Panc1 (cell line): ENCODE measurements around the gene LINC00237. TPM values are rescaled to one million over a fixed set of nuclear protein-coding genes. Genes with fewer than 3 reads are reported as not detected.

Source experiments
- ATAC-seq: fragments of 200-7000 bp; cut with Tn5 transposase; 2 replicates; pipeline ENCODE4 v1.9.1; 2020; ENCODE audit warnings: mild to moderate bottlenecking, moderate library complexity
- BruUV-seq: library from RNA; stranded (reverse); fragments of 400-500 nt; replicated peaks from 2 replicates; lab custom pipeline; 2021; lab: Mats Ljungman, UMichigan
- CTCF ChIA-PET: fragments of 300-600 bp; sonication (Branson Sonifier 250); formaldehyde crosslinking; loops from one replicate; lab custom pipeline; 2022; ENCODE audit warnings: antibody characterized with exemption; lab: Charles Lee
- POLR2A ChIA-PET: fragments of 300-600 bp; sonication (Branson Sonifier 250); formaldehyde crosslinking; loops from one replicate; lab custom pipeline; 2022; ENCODE audit warnings: antibody characterized with exemption; lab: Charles Lee
- DNase-seq: peaks from one replicate; pipeline ENCODE4 v3.0.0-alpha.2; 2010; ENCODE audit warnings: low read depth, low spot score
- H3K27ac ChIP-seq: 2 replicates; pipeline ENCODE4 v1.5.1; 2011; ENCODE audit warnings: mild to moderate bottlenecking, low read length, inconsistent platforms
- H3K27me3 ChIP-seq: fragments of 200-500 bp; sonication (Bioruptor generic); 2 replicates; pipeline ENCODE4 v1.6.0; 2014; ENCODE audit warnings: low read length, inconsistent platforms; ENCODE audit not compliant: control insufficient read depth, insufficient read depth
- H3K36me3 ChIP-seq: fragments of 200-500 bp; sonication (Bioruptor generic); 2 replicates; pipeline ENCODE4 v1.5.1; 2014; ENCODE audit warnings: inconsistent platforms, mild to moderate bottlenecking, low read length, moderate library complexity; ENCODE audit not compliant: control insufficient read depth, insufficient read depth
- H3K4me1 ChIP-seq: 2 replicates; pipeline ENCODE4 v1.5.1; 2011; ENCODE audit warnings: inconsistent platforms, mild to moderate bottlenecking, low read length, moderate library complexity; ENCODE audit not compliant: control insufficient read depth, insufficient read depth
- H3K4me3 ChIP-seq, 2 experiments: 2 replicates each; pipeline ENCODE4 v1.5.1; 2011 to 2012; ENCODE audit warnings: low read depth in 2 of 2, low read length in 2 of 2, mild to moderate bottlenecking in 2 of 2, inconsistent platforms in 1 of 2, moderate library complexity in 1 of 2
- H3K9me3 ChIP-seq: fragments of 200-500 bp; sonication (Bioruptor generic); 2 replicates; pipeline ENCODE4 v1.5.1; 2014; ENCODE audit warnings: low read depth, mild to moderate bottlenecking, inconsistent platforms, low read length, moderate library complexity; ENCODE audit not compliant: control insufficient read depth, insufficient read depth
- POLR2AphosphoS5 ChIP-seq: IDR thresholded peaks from 2 replicates; pipeline ENCODE4 v1.6.1; 2012; ENCODE audit warnings: mild to moderate bottlenecking, low read depth, low read length, moderate library complexity
- SIN3A ChIP-seq: IDR thresholded peaks from 2 replicates; pipeline ENCODE4 v1.6.1; 2012; ENCODE audit warnings: low read depth, mild to moderate bottlenecking, low read length, moderate library complexity, borderline replicate concordance; ENCODE audit not compliant: insufficient read depth
- TCF7L2 ChIP-seq: IDR thresholded peaks from 2 replicates; pipeline ENCODE4 v1.6.1; 2011; ENCODE audit warnings: mild to moderate bottlenecking, low read depth, low read length, inconsistent platforms
- in situ Hi-C: cut with HindIII; loops from 2 replicates; pipeline ENCODE4 v1.10.0; 2016; ENCODE audit warnings: low sequenced_read_pairs, low pct_unique_long_range_greater_than_20kb
- intact Hi-C: fragments of 100-400 bp; cut with micrococcal nuclease; formaldehyde crosslinking; loops from one replicate; pipeline ENCODE4 v1.10.0; 2022; ENCODE audit not compliant: unreplicated experiment
- total RNA-seq: library from RNA; stranded (reverse); gene quantifications from one replicate; pipeline ENCODE4 v1.2.1, GENCODE V29; 2021; ENCODE audit not compliant: unreplicated experiment
- TF ChIP-seq, protein P1 (sequence below), 2 experiments: IDR thresholded peaks; 2 replicates each; pipeline ENCODE4 v1.6.1; 2011 to 2012; ENCODE audit warnings: low read depth in 2 of 2, control low read depth in 1 of 2, low read length in 1 of 2, mild to moderate bottlenecking in 1 of 2, moderate library complexity in 1 of 2; ENCODE audit not compliant: insufficient read depth in 1 of 2
- TF ChIP-seq, protein P2 (sequence below): fragments of 450-650 bp; IDR thresholded peaks from 2 replicates; pipeline ENCODE4 v1.5.1; 2017; ENCODE audit warnings: mild to moderate bottlenecking

The LINC00237 gene
- total RNA-seq, 1 experiment from 2014 or later, result not detected

DNA sequence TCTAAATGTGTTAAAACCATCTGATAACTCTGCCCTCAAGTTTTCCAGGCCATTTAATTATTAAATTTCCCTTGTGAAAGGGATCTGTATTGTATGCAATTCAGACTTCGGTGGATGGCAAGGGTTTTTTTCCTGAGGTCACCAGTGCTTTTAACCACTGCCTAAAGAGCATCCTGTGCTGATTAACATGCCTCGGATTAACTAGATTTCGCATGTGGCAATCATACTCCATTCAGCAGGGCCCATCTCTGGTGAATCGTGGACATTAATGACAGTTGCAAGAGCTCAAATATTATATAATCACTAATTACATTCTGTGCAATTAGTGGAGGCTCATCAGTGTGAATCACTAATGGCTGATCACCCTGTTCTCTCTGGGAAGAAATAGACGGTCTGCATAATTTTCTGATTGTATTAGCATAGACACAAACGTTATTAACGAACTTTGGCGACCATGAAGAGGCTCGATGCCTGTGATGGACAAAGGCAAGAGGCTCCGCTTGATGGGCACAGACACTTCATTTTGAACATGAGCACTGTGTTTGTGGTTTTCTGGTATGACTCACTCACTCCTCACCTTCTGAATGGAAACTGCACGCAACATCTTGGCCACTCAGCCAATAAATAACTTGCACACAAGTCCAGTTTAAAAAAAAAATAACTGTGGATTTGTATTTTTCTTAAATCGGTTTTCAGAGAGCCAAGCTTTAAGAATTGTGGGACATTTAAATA, 31.4 kb downstream of the LINC00237 start:
- intact Hi-C loops, result no loop called here
- no peak for TF ChIP-seq TCF7L2
- TF ChIP-seq, protein P1, sequence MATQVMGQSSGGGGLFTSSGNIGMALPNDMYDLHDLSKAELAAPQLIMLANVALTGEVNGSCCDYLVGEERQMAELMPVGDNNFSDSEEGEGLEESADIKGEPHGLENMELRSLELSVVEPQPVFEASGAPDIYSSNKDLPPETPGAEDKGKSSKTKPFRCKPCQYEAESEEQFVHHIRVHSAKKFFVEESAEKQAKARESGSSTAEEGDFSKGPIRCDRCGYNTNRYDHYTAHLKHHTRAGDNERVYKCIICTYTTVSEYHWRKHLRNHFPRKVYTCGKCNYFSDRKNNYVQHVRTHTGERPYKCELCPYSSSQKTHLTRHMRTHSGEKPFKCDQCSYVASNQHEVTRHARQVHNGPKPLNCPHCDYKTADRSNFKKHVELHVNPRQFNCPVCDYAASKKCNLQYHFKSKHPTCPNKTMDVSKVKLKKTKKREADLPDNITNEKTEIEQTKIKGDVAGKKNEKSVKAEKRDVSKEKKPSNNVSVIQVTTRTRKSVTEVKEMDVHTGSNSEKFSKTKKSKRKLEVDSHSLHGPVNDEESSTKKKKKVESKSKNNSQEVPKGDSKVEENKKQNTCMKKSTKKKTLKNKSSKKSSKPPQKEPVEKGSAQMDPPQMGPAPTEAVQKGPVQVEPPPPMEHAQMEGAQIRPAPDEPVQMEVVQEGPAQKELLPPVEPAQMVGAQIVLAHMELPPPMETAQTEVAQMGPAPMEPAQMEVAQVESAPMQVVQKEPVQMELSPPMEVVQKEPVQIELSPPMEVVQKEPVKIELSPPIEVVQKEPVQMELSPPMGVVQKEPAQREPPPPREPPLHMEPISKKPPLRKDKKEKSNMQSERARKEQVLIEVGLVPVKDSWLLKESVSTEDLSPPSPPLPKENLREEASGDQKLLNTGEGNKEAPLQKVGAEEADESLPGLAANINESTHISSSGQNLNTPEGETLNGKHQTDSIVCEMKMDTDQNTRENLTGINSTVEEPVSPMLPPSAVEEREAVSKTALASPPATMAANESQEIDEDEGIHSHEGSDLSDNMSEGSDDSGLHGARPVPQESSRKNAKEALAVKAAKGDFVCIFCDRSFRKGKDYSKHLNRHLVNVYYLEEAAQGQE (IDR thresholded peaks at IDR 0.05; ENCODE audit: insufficient read depth in 1 of 2, low read depth in 2 of 2, low read length in 1 of 2), result no peak
- TF ChIP-seq, protein P2, sequence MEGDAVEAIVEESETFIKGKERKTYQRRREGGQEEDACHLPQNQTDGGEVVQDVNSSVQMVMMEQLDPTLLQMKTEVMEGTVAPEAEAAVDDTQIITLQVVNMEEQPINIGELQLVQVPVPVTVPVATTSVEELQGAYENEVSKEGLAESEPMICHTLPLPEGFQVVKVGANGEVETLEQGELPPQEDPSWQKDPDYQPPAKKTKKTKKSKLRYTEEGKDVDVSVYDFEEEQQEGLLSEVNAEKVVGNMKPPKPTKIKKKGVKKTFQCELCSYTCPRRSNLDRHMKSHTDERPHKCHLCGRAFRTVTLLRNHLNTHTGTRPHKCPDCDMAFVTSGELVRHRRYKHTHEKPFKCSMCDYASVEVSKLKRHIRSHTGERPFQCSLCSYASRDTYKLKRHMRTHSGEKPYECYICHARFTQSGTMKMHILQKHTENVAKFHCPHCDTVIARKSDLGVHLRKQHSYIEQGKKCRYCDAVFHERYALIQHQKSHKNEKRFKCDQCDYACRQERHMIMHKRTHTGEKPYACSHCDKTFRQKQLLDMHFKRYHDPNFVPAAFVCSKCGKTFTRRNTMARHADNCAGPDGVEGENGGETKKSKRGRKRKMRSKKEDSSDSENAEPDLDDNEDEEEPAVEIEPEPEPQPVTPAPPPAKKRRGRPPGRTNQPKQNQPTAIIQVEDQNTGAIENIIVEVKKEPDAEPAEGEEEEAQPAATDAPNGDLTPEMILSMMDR, result no peak
- no peak for TF ChIP-seq SIN3A
- TF ChIP-seq POLR2AphosphoS5, result no peak
- no peak for ATAC-seq
- no peaks in the 10 kb centered on the region for H3K27me3 ChIP-seq
- H3K4me3 ChIP-seq, result no peak overlapping the region
- POLR2A ChIA-PET, result no interaction called here
- BruUV-seq, result no TSS peak
- DNase-seq, result peak; percentile 10
- in situ Hi-C loops, result no loop called here
- no peak overlapping the region for H3K27ac ChIP-seq
- no peaks in the 10 kb centered on the region for H3K36me3 ChIP-seq
- H3K4me1 ChIP-seq, result no peaks in the 10 kb centered on the region
- H3K9me3 ChIP-seq, result no peaks in the 10 kb centered on the region
- CTCF ChIA-PET, result no interaction called here

DNA sequence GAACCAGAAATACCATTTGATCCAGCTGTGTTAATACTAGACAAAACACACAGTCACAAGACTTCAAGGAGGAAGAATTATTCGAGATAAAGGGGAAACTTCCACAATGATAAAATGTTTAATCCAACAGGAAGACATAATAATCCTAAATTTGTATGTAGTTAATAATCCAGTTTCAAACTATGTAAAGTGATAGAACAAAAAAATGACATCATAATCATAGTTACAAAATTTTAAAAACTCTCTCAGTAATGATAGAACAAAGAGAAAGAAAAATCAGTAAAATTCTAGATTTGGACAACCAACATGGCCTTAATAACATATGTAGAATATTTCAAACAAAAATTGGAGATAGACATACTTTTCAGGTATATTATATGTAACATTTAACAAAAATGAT, 38.9 kb downstream of the LINC00237 start:
- Histone ChIP-seq H3K9me3 (no peaks in the 10 kb centered on the region), H3K36me3 (no peaks in the 10 kb centered on the region), H3K4me3 (no peak overlapping the region), H3K4me1 (no peaks in the 10 kb centered on the region), H3K27me3 (no peaks in the 10 kb centered on the region; the same call in 1 of the 2 replicates), H3K27ac (no peak overlapping the region)
- CTCF ChIA-PET, result no interaction called here
- BruUV-seq, result no TSS peak
- POLR2A ChIA-PET, result no interaction called here
- TF ChIP-seq, protein P2, result no peak
- no peak for TF ChIP-seq SIN3A
- no peak for TF ChIP-seq POLR2AphosphoS5
- TF ChIP-seq, protein P1 (IDR thresholded peaks at IDR 0.05; ENCODE audit: insufficient read depth in 1 of 2, low read depth in 2 of 2, low read length in 1 of 2), result no peak
- no peak for TF ChIP-seq TCF7L2
- intact Hi-C loops (no loop called here), in situ Hi-C loops (no loop called here)
- DNase-seq (no peak), ATAC-seq (no peak)
